Measurements from ENCODE around the gene ARHGAP15.

ARHGAP15 gene

DNA sequence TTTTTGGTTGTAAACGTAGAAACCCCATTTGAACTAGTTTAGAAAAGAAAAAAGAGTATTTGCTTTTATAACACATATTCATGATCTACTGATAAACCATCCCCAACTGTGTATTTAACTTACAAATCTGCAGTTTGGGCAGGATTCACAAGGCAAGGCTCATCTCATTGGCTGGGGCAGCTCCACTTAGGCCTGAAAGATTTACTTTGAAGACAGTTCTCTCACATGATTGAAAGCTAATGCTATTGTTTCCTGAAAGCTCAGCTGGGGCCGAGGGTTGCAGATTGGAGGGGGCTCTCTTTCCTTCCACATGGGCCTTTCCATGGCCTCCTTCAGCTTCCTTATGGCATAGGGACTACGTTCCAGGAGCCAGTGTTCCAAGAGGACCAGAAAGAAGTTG lies 47.4 kb downstream of the ARHGAP15 start:
- no peak for DNase-seq

GRCh38 chr2:143177096-143177786 lies 48.0 kb downstream of the ARHGAP15 start:
- DNase-seq: no peak

- DNase-seq: no peak
Observed at GRCh38 chr2:143181494-143181893, 52.3 kb downstream of the ARHGAP15 start.

DNA sequence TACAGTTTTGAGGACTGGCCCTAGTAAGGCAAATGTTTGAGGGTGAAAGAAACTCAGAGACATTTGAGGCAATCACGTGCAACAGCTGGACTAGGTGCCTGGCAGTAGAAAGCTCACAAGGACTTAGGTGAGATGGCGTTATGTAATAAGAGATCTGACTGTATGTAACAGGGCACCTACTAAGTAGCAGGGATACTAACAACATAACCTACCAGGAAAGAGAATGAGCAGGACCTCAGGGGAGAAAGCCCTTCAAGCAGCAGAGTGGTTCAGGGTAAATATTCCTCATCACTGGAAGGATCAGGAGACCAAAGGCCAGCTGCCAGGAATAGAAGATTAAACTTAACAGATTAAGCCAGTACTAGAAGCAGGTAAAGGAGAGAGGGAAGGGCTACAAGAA lies 53.4 kb downstream of the ARHGAP15 start:
- DNase-seq: no peak

DNA sequence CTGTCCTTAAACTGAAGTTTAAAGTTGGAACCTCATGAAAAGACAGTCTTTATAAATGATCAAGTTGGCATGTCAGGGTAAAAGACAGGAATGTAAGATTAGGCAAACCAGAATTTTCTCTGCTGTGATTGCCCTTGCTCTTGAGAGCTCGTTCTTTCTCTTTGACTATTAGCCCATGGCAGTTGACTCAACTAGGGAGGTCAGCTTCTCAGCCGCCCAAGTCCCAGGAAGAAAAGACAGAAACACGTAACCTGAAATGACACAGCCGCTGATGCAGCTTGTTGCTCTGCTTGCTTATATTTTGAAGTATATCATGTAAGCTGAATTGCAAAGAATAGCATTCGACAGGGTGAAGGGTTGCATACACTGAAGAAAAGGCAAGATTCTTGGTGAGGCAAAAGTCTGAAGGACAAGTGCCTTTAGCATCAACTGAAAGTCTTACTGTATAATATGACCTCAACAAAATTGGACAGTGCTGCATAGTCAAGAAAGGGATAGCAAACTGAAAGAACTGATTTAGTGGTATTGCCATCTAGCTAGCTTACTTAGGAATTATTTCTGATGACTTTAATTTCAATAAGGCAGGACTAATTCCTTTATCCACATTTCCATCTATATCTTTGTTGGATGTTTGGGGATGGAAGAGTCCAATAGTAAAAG lies 54.7 kb downstream of the ARHGAP15 start:
- DNase-seq: no peak

DNA sequence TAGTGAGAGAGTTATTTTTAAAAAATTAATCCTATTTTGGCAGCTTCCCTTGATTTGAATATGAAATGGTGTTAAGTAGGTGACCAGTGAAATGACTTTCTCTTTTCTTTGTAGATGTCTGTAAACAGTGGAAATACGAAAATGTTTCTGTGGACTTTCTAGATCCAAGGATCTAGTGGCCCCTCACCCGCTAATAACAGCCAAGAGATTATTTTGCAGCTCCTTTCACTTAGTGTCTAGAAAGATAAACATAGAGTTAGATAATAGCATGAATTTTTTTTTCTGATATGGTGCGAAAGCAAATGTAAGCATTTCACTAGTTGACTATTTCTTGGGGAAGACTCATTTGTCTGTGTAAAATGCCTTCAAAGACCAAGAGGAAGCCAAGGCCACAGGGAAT lies 57.7 kb downstream of the ARHGAP15 start:
- DNase-seq: no peak

DNA sequence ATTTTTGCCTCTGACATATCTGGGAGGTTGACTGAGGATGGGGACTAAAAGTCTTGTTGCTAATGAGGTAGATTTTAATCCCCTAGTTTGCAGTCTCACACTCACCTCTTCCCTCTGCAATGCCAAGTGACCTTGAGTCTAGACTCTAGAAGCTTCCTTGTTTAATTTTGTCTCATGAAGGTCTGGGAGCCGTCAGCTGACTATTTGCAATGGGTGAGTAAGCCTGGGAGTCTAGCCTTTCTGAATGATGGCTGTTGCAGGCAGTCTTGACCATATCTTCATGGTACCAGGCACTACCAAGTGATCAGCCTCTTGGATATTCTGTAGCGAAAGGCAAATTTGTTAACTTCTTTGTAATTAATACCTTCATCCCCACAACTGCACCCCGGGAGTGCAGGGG lies 61.2 kb downstream of the ARHGAP15 start:
- DNase-seq: no peak

DNA sequence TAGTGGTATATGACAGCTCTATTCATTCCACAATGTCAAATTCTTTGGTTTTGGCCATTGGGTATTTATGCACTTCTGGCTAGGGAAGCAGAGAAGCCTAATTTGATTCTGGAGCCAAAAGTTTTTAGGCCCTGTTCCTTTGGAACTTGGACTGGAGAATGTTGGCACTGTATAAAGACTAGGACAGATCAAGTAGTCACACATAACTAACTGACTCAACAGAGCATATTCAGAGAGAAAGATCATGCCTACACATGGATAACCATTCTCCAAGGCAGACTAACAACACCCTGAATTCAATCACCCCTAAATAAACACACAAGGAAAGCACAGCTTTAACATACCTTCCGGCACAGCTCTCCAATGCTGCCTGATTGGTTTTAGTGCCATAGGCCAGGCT lies 62.9 kb downstream of the ARHGAP15 start:
- no peak for DNase-seq

DNA sequence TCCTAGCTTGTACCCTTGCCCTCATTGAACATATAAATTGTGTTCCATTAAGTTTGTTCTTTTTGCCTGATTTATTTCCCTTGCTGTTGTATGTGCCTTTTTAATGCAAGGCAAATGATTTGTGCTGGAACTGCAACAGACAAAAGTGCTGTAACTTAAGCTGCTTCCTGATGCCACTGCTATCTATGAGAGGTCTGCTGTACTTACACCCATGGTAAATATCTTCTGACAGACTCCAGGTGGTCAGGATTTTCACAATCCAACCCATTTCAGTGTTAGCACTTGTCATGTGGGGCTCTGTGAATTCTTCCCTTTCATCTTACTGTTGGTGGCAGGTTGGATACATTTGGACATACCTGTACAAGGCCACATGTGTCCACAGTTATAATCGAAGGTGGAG lies 63.5 kb downstream of the ARHGAP15 start:
- no peak for DNase-seq

GRCh38 chr2:143193121-143193520 lies 63.9 kb downstream of the ARHGAP15 start:
- no peak for DNase-seq

- DNase-seq: no peak
Observed at GRCh38 chr2:143195511-143195910, 66.3 kb downstream of the ARHGAP15 start.

DNA sequence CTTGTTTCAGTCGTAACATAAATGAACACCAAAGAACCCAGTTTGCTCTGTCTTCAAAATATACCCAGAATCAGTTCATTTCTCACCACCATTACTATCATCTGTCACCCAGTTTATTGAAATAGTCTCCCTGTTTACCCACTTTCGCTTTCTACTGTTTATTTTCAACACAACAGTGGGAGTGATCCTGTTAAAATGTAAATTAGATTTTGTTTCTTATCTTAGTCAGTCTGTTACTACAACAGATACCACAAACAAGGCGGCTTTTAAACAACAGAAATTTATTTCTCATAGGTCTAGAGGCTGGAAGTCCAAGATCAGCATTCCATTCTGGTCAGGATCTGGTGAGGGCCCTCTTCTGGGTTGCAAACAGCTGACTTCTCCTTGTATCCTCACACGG lies 74.8 kb downstream of the ARHGAP15 start:
- DNase-seq: no peak

DNA sequence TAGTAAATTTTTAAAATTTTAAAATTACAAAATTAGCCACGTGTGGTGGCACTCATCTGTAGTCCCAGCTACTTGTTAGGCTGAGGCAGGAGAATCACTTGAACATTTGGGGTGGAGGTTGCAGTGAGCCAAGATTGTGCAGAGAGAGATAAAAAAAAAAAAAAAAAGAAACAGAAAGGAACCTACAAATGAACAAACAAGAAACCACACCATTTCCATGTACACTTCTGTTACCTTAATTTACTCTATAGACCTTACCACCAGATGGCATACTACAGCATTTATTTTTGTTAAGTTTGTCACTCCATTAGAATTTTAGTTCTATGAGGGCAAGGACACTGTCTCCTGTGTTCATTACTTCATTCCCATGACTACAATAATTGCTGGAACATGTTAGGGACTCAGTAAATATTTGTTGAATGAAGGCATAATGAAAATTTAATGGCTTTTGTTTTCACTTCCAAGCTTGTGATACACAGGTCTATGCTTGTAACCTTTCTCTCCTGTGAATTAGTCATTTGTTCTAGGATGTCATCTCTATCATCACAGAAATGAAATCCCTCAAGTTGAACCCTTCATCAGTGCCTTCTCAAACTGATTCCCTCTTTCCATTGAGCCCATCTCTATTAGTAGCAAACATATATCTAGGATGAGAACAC lies 76.0 kb downstream of the ARHGAP15 start:
- DNase-seq: no peak

GRCh38 chr2:143209570-143210445 lies 80.6 kb downstream of the ARHGAP15 start:
- no peak for DNase-seq

DNA sequence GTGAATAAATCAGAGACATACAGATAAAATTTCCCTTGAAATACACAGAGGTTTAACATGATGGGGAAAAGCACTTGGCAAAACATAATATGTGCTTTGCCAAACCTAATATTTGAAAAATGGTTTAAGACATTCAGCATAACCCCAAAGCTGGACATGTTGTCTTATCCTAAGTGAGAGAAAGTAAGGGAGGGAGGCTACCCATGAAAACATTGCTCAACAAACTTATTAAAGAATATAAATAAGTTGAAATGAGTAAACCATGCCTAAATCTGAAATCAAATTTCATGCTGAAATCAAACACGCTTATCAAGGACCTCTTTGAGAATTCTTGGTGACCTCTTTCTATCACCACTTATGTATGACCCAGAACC lies 81.2 kb downstream of the ARHGAP15 start:
- no peak for DNase-seq

GRCh38 chr2:143217512-143218115 lies 88.4 kb downstream of the ARHGAP15 start:
- no peak for DNase-seq

DNA sequence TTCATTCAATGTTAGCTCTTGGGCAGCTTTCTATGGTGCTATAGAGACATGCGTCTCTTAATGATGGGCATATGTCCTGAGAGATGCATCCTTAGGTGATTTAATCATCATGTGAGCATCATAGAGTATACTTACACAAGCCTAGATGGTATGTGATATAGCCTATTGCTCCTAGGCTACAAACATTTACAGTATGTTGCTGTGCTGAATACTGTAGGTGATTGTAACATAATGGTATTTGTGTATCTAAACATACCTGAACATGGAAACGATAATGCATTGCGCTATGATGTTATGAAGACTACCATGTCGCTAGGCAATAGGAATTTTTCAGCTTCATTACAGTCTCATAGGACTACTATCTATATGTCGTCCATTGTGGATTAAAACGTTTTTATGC lies 89.4 kb downstream of the ARHGAP15 start:
- DNase-seq: no peak

- DNase-seq: no peak
Observed at GRCh38 chr2:143219266-143219665, 90.0 kb downstream of the ARHGAP15 start.

DNA sequence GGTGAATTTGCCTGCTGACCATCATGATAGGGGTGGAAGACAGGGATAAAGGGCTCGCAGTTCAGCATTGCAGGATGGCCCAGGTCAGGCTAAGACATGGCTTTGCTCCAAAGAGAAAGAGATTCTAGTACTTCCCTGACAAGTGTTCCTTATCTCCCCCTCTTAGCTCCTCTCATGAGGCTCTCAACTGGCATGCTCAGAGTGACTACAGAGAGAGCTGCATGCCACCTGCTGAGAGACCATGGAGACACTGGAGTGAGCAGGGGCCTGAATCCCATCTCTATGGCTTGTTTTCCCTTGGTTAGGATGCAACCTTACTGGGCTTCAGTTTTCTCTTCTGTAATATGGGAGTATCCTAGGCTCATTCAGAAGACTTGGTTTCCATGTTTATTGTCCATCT lies 94.3 kb downstream of the ARHGAP15 start:
- DNase-seq: no peak

DNA sequence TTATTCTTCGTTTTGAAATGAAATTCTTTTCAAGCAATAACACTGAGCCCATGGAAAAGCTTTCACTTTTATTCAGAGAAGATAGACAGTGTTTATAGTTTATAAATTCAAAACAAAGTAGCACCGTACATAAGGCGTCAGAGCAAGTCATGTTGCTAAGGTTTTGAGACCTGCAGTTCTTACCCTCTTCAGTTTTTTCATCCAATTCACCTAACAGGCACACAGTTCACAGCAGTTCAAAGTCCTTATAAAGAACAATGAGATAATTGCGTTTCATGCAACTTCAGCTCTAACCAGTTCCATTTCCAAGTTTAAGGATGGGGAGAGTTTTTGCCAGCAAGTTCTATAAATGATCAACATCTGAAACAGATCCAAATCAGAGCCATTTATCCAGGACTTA lies 96.7 kb downstream of the ARHGAP15 start:
- no peak for DNase-seq

GRCh38 chr2:143226714-143227541 lies 97.7 kb downstream of the ARHGAP15 start:
- DNase-seq: no peak

- no peak for DNase-seq
Observed at GRCh38 chr2:143229411-143229810, 100.2 kb downstream of the ARHGAP15 start.

Data from midbrain (tissue), 1 donor.